K562 (cell line): ENCODE measurements around the gene PMM1. TPM values are rescaled to one million over a fixed set of nuclear protein-coding genes. Genes with fewer than 3 reads are reported as not detected.

Experiments
- ATAC-seq: fragments of 200-7000 bp; cut with Tn5 transposase; 3 replicates; pipeline ENCODE4 v1.9.1; 2020; ENCODE audit warnings: moderate library complexity
- BruUV-seq: library from RNA; stranded (reverse); fragments of 400-500 nt; replicated peaks from 2 replicates; lab custom pipeline; 2021; lab: Mats Ljungman, UMichigan
- CTCF ChIA-PET: fragments of 300-600 bp; formaldehyde crosslinking; extraction: SDS; loops from one replicate; lab custom pipeline; 2021; ENCODE audit warnings: low intra/inter-chr PET ratio; lab: Yijun Ruan, JAX
- POLR2A ChIA-PET: fragments of 300-600, 350-650 bp; sonication (Branson Sonifier 250); formaldehyde crosslinking; extraction: SDS; loops from one replicate; lab custom pipeline; 2021; ENCODE audit warnings: antibody characterized with exemption, inconsistent platforms; lab: Yijun Ruan, JAX
- DNase-seq, 4 experiments: peaks; one replicate each; pipeline versions ENCODE4 v3.0.0 to v3.0.0-alpha.2; 2011 to 2018; ENCODE audit warnings: low spot score in 3 of 4, mixed read lengths in 3 of 4; ENCODE audit errors: extremely low read depth in 1 of 4
- FAIRE-seq: peaks from 2 replicates; lab custom pipeline; 2011; peaks lifted over from hg19 to GRCh38; lab: Jason Lieb, UNC
- H2AFZ ChIP-seq: 2 replicates; pipeline ENCODE4 v1.6.0; 2011; ENCODE audit warnings: low read depth, low read length, control low read depth, inconsistent platforms
- H3K27ac ChIP-seq: fragments of 200-600 bp; 3 replicates; pipeline ENCODE4 v1.8.0; 2011; ENCODE audit warnings: low read depth, mild to moderate bottlenecking, control low read depth, inconsistent platforms, low read length, moderate library complexity, mixed read lengths; ENCODE audit errors: extremely low read depth
- H3K27me3 ChIP-seq, 2 experiments: fragments of 300-600 bp in 1 of 2; 2 replicates in 1 of 2; 3 replicates in 1 of 2; pipeline versions ENCODE4 v1.6.0 to v1.8.0; 2011; ENCODE audit warnings: inconsistent platforms in 2 of 2, low read length in 2 of 2, mild to moderate bottlenecking in 1 of 2, mixed read lengths in 1 of 2, moderate library complexity in 1 of 2; ENCODE audit not compliant: control insufficient read depth in 2 of 2, insufficient read depth in 2 of 2
- H3K36me3 ChIP-seq: fragments of 300-600 bp; 3 replicates; pipeline ENCODE4 v1.8.0; 2011; ENCODE audit warnings: mild to moderate bottlenecking, low read length, inconsistent platforms; ENCODE audit not compliant: control insufficient read depth, insufficient read depth
- H3K4me1 ChIP-seq, 2 experiments: fragments of 200-600 bp in 1 of 2; replicated peaks in 1 of 2; 2 replicates in 1 of 2; 3 replicates in 1 of 2; pipeline versions ENCODE4 v1.5.1 to v1.8.0; 2011; ENCODE audit warnings: inconsistent platforms in 2 of 2, low read length in 2 of 2, mild to moderate bottlenecking in 1 of 2, mixed read lengths in 1 of 2, moderate library complexity in 1 of 2; ENCODE audit not compliant: control insufficient read depth in 2 of 2, insufficient read depth in 2 of 2
- H3K4me2 ChIP-seq: 2 replicates; pipeline ENCODE4 v1.6.1; 2011; ENCODE audit warnings: low read length, control low read depth, inconsistent platforms, mixed read lengths; ENCODE audit not compliant: insufficient read depth
- H3K4me3 ChIP-seq: fragments of 200-600 bp; sonication (generic), shearing (Covaris generic); 2 replicates; pipeline ENCODE4 v1.5.1; 2016; ENCODE audit warnings: control low read depth, inconsistent platforms
- H3K79me2 ChIP-seq: fragments of 200-600 bp; 3 replicates; pipeline ENCODE4 v1.8.0; 2011; ENCODE audit warnings: low read length, inconsistent platforms; ENCODE audit not compliant: control insufficient read depth, insufficient read depth
- H3K9ac ChIP-seq, 2 experiments: 2 replicates each; pipeline versions ENCODE4 v1.6.0 to v1.6.1; 2011; ENCODE audit warnings: low read depth in 2 of 2, low read length in 2 of 2, control low read depth in 1 of 2, inconsistent platforms in 1 of 2, mild to moderate bottlenecking in 1 of 2, mixed read lengths in 1 of 2; ENCODE audit not compliant: insufficient read depth in 1 of 2
- H3K9me1 ChIP-seq: one replicate; pipeline ENCODE4 v1.6.0; 2011; ENCODE audit warnings: inconsistent platforms, mild to moderate bottlenecking, low read length, moderate library complexity; ENCODE audit not compliant: control insufficient read depth, insufficient read depth
- H3K9me3 ChIP-seq: replicated peaks from 2 replicates; pipeline ENCODE4 v1.5.1; 2011; ENCODE audit warnings: low read depth, low read length, inconsistent platforms; ENCODE audit not compliant: control insufficient read depth, insufficient read depth
- H4K20me1 ChIP-seq: replicated peaks from 2 replicates; pipeline ENCODE4 v1.6.1; 2011; ENCODE audit warnings: low read length, inconsistent platforms, mixed read lengths; ENCODE audit not compliant: control insufficient read depth, insufficient read depth
- PPARD ChIP-seq: fragments of 250-450 bp; sonication (Bioruptor Pico); IDR thresholded peaks from 2 replicates; pipeline ENCODE4 v1.8.0; 2022; ENCODE audit warnings: inconsistent platforms, mild to moderate bottlenecking, moderate library complexity
- PTBP1 ChIP-seq: fragments of 200-400 bp; formaldehyde crosslinking; IDR thresholded peaks from 2 replicates; pipeline ENCODE4 v1.6.1; 2017; ENCODE audit warnings: low read depth, low read length
- SLC30A9 ChIP-seq: fragments of 250-450 bp; sonication (Bioruptor Pico); IDR thresholded peaks from 2 replicates; pipeline ENCODE4 v1.8.0; 2022; ENCODE audit warnings: mild to moderate bottlenecking, moderate library complexity
- ZFP36 ChIP-seq: fragments of 150-350 bp; IDR thresholded peaks from 2 replicates; pipeline ENCODE4 v1.6.1; 2018; ENCODE audit warnings: low read length, low read depth; ENCODE audit not compliant: partially characterized antibody
- ZNF212 ChIP-seq: fragments of 450-650 bp; formaldehyde crosslinking; IDR thresholded peaks from 2 replicates; pipeline ENCODE4 v1.4.0; 2020; ENCODE audit warnings: mild to moderate bottlenecking
- ZNF318 ChIP-seq, 2 experiments: fragments of 450-650 bp; IDR thresholded peaks; 2 replicates each; pipeline ENCODE4 v1.6.1; 2016; ENCODE audit warnings: mild to moderate bottlenecking in 2 of 2, borderline replicate concordance in 1 of 2, low read depth in 1 of 2, moderate library complexity in 1 of 2
- WGBS: fragments of 100-300 bp; shearing (Covaris generic); methylation state at CpG from one replicate; pipeline ENCODE4 v1.1.6; 2016; ENCODE audit warnings: low coverage, mixed read lengths; ENCODE audit not compliant: insufficient coverage; ENCODE audit errors: missing lambda C conversion rate; 5-methylcytosine and 5-hydroxymethylcytosine counted together
- in situ Hi-C: fragments of 300-500 bp; cut with MboI; formaldehyde crosslinking; loops from 4 replicates; pipeline ENCODE4 v1.15.0; 2018; ENCODE audit warnings: inconsistent platforms, mixed read lengths
- intact Hi-C: fragments of 100-400 bp; cut with micrococcal nuclease; formaldehyde crosslinking; loops from 2 replicates; pipeline ENCODE4 v1.14.2; 2022
- polyA plus RNA-seq, 8 experiments: library from polyadenylated mRNA; depleted of rRNA in 4 of 8; stranded (reverse) in 5 of 8; unstranded in 3 of 8; fragments of >200 nt; fragmentation: Nextera tagmentation in 2 of 8; fragmentation: Illumina TruSeq in 1 of 8; extraction: Ambion mirVana in 2 of 8; extraction: Trizol in 1 of 8; gene quantifications; 2 replicates each; pipeline versions ENCODE4 v1.2.1 to v1.2.3, GENCODE V29; 2011 to 2014; ENCODE audit warnings: inconsistent platforms in 1 of 8, missing spikeins in 1 of 8
- total RNA-seq, 7 experiments: library from RNA; depleted of rRNA in 6 of 7; stranded (reverse); fragments of >200 nt in 6 of 7; fragmentation: Illumina TruSeq in 2 of 7; extraction: Trizol in 2 of 7; gene quantifications; 2 replicates each; pipeline versions ENCODE4 v1.2.1 to v1.2.3, GENCODE V29; 2011 to 2021; ENCODE audit warnings: low replicate concordance in 1 of 7
- TF ChIP-seq, protein P1 (sequence below): sonication (generic); formaldehyde crosslinking; IDR thresholded peaks from 2 replicates; pipeline ENCODE4 v1.8.0; 2022; ENCODE audit warnings: mild to moderate bottlenecking, missing genetic modification reagents

Gene PMM1
- total and polyA plus RNA-seq, 9 of the 15 experiments (the other 6 are each of a cell fraction or from before 2014, with no cell fraction given), result 10.2 to 31.7 (median 20.3) TPM

DNA sequence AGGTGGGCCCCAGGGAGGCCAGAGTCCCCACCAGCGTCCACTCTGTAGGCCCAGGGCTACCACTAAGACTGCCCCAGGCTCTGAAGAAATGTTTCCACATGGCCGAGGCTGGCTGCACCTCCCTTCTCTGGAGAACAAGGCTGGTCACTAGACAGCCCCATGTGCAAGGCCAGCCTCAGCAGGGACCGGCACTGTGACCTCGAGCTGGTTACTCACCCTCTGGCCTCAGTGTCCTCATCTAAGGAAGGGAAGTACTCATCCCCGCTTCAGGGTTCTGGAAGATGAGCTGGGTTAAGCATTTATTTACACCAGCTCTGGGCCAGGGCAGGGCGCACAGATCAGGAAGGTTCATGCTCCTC is 9.7 kb downstream of the PMM1 start (continued):
- TF ChIP-seq, protein P1, sequence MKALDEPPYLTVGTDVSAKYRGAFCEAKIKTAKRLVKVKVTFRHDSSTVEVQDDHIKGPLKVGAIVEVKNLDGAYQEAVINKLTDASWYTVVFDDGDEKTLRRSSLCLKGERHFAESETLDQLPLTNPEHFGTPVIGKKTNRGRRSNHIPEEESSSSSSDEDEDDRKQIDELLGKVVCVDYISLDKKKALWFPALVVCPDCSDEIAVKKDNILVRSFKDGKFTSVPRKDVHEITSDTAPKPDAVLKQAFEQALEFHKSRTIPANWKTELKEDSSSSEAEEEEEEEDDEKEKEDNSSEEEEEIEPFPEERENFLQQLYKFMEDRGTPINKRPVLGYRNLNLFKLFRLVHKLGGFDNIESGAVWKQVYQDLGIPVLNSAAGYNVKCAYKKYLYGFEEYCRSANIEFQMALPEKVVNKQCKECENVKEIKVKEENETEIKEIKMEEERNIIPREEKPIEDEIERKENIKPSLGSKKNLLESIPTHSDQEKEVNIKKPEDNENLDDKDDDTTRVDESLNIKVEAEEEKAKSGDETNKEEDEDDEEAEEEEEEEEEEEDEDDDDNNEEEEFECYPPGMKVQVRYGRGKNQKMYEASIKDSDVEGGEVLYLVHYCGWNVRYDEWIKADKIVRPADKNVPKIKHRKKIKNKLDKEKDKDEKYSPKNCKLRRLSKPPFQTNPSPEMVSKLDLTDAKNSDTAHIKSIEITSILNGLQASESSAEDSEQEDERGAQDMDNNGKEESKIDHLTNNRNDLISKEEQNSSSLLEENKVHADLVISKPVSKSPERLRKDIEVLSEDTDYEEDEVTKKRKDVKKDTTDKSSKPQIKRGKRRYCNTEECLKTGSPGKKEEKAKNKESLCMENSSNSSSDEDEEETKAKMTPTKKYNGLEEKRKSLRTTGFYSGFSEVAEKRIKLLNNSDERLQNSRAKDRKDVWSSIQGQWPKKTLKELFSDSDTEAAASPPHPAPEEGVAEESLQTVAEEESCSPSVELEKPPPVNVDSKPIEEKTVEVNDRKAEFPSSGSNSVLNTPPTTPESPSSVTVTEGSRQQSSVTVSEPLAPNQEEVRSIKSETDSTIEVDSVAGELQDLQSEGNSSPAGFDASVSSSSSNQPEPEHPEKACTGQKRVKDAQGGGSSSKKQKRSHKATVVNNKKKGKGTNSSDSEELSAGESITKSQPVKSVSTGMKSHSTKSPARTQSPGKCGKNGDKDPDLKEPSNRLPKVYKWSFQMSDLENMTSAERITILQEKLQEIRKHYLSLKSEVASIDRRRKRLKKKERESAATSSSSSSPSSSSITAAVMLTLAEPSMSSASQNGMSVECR, result no peak
- TF ChIP-seq ZNF212 (CRISPR knock-in tag) (no peak), PPARD (CRISPR knock-in tag) (no peak), SLC30A9 (CRISPR knock-in tag) (no peak), ZFP36 (no peak)

DNA sequence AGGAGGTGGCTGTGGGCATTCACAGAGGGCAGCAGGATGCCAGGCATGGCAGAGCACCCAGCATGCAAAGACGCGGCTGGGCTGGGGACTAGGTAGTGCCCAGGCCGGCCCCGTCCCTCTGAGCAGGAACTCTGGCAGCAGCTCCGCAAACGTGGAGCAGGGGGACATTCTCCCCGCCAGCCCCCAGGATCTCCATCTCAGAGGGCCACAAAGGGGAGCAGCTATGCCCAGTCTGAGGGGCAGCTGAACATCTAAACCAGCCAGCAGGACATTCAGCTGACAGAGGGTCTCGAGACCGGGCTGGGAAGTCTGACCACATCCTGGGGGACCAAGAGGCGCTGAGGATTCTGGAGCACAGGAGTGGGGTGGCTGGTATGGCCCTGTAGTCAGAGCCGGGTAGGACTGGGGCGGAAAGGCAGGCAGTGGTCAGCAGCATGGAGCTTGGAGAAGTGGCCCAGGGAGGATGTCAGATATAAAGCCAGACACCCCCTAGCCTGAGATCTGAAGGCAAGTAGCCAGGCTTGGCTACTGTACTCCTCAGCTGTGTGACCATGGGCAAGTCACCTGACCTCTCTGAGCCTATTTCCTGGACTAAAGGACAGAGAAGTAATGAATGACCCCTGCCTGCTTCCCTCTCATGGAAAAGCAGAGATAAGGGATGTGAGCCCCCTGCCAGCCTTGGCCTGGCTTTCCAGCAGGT is 10.2 kb downstream of the PMM1 start:
- CTCF ChIA-PET, result no interaction called here
- TF ChIP-seq ZNF318 (IDR thresholded peaks at IDR 0.05; ENCODE audit: borderline replicate concordance in 1 of 2, low read depth in 1 of 2), result no peak
- TF ChIP-seq PTBP1, result 0 out of 2 replicates have a peak, but pooled peaks have one; percentile 32

More for the DNA sequence above, 10.2 kb downstream of the PMM1 start:
- no peak for DNase-seq
- Histone ChIP-seq H3K27me3 (no peaks in the 10 kb centered on the region), H3K4me2 (no peak overlapping the region), H4K20me1 (no peaks in the 10 kb centered on the region; the same call in 1 of the 2 replicates), H3K27ac (no peak overlapping the region), H3K36me3 (peaks cover 21% of the 10 kb centered on the region; the same call in 2 of the 3 replicates), H3K4me3 (no peak overlapping the region), H3K4me1 (peaks cover 0 to 30% of the 10 kb centered on the region in 2 experiments; a peak in 2 of 5 replicates), H3K79me2 (no peaks in the 10 kb centered on the region), H3K9me1 (no peaks in the 10 kb centered on the region), H3K9me3 (no peaks in the 10 kb centered on the region), H3K9ac (peak overlapping the region in 1 of 2 experiments; percentile 68; a peak in 2 of 4 replicates), H2AFZ (no peak overlapping the region)
- WGBS, result 89% methylated on average over 9 of the region's 12 CpGs
- no TSS peak for BruUV-seq
- FAIRE-seq, result no peak
- no peak for ATAC-seq
- in situ Hi-C loops (no loop called here), intact Hi-C loops (no loop called here)
- POLR2A ChIA-PET, result interaction anchor here (0.6 to 1.1 kb wide), 4 partner anchors 10 to 490 kb away, joined by 3 to 4 read pairs (median 3); partner anchors contain the start of gene PMM1
